ENCODE measurements around the gene LAMC3. TPM values are rescaled to one million over a fixed set of nuclear protein-coding genes. Genes with fewer than 3 reads are reported as not detected.

LAMC3 gene
- total RNA-seq, 1 experiment from 2014 or later = not detected

DNA sequence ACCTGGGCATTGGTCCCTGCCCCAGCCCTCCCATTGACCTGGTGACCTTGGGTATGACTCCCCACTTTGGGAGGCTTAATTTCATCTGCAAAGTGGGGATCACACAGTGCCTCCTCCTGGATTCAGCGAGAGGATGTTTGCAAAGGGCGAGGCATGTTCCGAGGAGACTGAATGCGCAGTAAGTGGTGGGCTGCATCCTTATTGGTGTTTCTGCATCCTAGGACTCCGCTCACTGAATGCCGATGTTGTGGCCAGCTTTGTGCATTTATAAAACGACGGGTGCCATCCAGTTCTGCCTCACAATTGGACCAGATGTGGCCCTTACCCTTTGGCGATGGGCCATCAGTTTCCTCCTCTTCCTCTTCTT lies 63.9 kb downstream of the LAMC3 start:
- DNase-seq (ENCODE audit: low read depth) = no peak

DNA sequence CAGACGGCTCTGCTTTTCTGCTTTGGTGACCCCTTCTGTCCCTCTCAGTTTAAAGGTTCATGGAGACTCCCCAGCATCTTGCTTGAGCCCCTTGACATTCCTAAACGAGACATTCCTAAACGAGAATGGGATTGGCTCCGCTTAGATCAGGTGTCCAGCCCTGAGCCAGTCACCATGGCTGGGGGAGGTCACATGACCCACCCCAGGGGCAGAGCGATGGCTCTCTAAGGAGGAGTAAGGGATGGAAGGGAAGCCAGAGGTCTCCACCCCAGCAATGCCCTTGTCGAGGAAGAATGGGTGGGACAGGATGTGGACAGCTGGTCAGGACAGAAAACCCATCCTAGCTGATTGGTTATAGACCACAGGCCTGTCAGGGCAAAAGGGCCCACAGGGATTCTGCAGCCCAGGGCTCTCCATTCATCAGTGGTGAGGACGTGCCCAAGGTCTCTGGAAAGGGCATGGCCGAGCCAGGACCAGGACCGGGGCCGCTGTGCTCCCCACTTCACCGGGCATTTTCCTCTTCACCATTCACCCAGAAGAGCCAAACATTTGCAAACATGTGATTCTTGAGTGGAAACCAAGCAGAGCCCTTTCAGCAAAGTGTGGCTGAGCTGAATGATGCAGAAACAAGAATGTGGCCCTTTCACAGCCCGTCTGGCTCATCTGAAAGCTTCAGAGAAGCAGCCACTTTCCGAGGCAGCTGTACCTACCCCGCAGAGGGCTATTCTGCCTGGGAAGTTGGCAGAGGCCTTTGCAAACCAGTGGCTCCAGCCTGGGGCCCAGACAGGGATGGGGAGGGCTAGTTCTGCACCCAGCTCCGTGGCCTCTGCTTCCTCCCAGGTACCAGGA lies 67.6 kb downstream of the LAMC3 start:
- DNase-seq (ENCODE audit: low read depth) = no peak

DNA sequence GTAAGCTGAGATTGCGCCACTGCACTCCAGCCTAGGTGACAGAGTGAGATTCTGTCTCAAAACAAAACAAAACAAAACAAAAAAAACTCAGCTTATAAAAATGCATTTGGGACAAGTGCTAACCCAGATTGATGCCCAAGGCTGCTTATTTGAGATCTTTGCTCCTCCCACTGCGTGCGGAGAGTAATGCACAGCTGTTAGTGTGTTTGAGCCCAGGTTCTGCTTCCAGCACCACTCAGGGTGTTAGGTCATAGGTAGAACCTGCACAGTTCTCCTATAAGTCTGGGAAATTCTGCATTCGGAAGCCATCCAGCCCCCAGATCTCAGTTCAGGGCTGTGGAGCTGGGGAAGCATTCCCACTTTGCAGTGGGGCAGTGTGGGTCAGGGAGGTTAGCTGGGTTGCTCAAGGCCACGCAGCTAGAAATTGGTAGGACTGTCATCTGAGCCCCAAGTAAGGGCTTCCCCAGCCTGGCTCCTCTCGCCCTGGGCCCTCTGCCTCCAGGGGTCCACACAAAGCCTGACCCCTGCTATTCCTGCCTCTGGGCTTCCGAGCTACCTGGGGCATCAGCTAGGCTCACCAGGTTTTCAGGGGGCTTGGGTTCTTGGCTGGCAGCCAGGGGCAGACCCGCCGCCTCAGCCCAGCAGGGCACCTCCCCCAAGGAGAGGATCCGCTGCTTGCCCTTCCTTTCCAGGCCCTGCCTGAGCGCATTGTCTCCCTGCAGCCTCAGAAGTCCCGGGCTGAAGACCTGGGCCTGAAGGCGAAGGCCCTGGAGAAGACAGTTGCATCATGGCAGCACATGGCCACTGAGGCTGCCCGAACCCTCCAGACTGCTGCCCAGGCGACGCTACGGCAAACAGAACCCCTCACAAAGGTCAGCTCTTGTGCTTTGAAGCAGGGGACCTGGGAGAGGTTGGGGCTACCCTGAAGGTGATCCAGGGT lies 69.7 kb downstream of the LAMC3 start:
- no peak for DNase-seq (ENCODE audit: low read depth)

DNA sequence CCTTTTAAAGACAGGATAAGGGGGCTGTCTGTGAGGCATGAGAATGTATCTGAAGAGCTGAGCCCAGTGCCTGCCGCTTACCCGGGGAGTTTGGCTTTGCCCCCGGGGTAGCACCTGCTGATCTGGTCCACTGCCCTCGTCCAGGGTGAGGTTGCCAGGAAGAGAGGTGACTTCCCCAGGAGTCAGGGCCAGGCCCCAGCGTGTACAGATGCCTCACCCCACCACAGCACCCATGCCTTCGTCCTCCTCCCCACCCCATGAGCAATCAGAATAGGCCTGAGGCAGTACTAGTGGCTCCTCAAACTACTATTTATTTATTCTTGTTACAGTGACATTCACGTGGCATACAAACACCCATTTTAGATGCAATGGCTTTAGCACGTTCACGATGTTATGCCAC lies 71.6 kb downstream of the LAMC3 start:
- no peak for DNase-seq (ENCODE audit: low read depth)

GRCh38 chr9:131081868-131082267 lies 72.9 kb downstream of the LAMC3 start:
- no peak for DNase-seq (ENCODE audit: low read depth)

DNA sequence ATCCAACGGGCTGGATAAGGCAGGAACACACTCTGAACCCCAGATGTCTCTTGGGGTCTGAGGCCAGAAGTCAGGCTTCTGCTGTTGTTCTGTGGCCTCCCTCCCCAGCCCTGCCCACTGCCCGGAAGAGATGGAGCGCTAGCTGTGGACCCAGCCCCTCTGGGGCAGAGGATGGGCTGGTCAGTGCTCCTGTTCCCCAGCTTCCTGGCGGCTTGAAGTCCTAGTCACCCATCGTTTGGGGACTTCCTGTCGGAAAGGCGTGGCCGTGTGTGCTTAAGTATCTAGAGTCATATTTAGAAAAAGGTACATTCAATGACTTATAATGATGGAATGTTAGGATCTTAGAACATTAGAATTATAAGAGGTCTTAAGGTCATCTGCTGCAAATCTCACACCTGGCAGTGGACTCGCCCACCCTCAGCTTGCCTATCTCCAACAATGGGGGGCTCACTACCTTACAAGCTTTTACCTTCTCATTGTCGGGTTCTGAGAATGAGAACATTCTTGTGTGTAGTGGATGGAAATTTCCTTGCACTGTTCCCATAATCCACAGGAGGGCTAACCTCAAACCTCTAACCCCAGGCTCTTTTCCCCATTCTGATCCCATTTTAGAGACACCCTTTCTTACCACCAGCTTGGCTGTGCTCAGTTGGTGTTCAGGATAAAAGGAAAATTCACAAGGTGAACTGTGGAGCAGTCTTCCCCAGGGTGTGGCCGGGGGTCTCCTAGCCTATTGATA lies 74.0 kb downstream of the LAMC3 start:
- DNase-seq (ENCODE audit: low read depth) = no peak

- DNase-seq (ENCODE audit: low read depth) = no peak
Measured at GRCh38 chr9:131084661-131085369, 75.8 kb downstream of the LAMC3 start.

DNA sequence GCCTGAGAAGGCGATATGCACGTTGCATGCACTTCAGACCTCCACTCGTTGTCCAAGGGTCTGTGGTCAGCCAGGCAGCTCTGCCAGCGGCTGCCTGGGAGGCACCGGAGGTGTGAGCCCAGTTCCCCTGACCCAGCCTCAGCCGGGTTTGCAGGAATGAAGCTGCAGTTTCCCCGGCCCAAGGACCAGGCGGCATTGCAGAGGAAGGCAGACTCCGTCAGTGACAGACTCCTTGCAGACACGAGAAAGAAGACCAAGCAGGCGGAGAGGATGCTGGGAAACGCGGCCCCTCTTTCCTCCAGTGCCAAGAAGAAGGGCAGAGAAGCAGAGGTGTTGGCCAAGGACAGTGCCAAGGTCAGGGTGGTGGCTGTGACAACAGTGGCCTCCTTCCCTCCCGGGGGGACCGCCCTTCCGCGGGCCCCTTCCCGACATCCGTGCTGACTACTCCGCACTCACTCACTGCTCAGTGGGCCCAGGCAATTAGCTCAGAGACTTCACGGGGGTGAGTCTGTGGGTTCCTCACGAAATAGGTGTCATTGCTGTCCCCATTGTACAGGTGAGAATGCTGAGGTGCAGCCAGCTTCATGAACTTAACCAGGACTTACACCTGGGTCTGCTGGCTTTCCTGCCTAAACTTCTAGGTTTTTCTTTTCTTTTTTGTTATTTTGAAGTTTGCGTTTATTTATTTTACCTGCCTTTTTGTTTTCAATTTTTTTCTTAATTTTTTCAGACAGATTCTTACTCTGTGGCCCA lies 76.6 kb downstream of the LAMC3 start:
- DNase-seq (ENCODE audit: low read depth) = no peak

- DNase-seq (ENCODE audit: low read depth) = no peak
Measured at GRCh38 chr9:131087354-131087893, 78.5 kb downstream of the LAMC3 start.

DNA sequence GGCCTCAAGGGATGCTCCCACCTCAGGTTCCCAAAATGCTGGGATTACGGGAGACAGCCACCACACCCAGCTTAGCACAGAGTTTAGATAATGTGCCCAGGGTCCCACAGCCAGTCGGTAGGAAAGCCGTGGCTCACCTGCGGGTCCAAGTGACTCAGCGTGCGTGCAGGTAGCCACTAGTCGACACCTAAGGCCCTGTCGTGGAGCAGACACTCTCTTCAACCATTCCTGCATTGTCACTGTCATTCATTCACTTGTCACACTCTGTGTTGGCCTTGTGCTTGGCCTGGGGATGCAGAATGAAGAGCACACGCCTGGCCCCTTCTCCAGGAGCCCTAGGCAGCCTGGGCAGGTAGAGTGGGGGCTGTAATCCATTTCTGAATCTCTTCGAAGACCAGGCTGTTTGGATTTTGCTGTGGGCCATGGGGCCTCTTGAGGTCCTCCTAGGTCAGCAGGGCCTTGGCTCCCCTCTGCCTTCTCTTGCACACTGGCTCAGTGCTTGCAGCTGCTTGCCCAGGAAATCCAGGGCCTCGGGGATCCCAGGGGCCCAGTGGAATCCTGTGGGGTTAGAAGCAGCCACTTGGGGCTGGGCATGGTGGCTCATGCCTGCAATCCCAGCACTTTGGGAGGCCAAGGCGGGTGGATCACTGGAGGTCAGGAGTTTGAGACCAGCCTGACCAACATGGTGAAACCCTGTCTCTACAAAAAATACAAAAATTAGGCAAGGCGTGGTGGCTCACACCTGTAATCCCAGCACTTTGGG lies 81.2 kb downstream of the LAMC3 start:
- no peak for DNase-seq (ENCODE audit: low read depth)

DNA sequence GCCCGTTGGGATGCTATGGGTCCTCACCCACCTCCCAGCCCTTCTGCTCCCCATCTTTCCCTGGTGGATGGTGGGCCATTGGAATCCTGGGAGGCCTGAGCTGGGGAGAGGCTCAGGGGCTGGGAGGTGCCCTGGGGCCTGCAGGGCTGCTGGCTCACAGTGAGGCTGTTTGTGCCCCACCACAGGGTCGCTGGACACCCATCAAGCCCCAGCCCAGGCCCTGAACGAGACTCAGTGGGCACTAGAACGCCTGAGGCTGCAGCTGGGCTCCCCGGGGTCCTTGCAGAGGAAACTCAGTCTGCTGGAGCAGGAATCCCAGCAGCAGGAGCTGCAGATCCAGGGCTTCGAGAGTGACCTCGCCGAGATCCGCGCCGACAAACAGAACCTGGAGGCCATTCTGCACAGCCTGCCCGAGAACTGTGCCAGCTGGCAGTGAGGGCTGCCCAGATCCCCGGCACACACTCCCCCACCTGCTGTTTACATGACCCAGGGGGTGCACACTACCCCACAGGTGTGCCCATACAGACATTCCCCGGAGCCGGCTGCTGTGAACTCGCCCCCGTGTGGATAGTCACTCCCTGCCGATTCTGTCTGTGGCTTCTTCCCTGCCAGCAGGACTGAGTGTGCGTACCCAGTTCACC lies 82.5 kb downstream of the LAMC3 start:
- no peak for DNase-seq (ENCODE audit: low read depth)

- no peak for DNase-seq (ENCODE audit: low read depth)
Measured at GRCh38 chr9:131092030-131092429, 83.1 kb downstream of the LAMC3 start.

DNA sequence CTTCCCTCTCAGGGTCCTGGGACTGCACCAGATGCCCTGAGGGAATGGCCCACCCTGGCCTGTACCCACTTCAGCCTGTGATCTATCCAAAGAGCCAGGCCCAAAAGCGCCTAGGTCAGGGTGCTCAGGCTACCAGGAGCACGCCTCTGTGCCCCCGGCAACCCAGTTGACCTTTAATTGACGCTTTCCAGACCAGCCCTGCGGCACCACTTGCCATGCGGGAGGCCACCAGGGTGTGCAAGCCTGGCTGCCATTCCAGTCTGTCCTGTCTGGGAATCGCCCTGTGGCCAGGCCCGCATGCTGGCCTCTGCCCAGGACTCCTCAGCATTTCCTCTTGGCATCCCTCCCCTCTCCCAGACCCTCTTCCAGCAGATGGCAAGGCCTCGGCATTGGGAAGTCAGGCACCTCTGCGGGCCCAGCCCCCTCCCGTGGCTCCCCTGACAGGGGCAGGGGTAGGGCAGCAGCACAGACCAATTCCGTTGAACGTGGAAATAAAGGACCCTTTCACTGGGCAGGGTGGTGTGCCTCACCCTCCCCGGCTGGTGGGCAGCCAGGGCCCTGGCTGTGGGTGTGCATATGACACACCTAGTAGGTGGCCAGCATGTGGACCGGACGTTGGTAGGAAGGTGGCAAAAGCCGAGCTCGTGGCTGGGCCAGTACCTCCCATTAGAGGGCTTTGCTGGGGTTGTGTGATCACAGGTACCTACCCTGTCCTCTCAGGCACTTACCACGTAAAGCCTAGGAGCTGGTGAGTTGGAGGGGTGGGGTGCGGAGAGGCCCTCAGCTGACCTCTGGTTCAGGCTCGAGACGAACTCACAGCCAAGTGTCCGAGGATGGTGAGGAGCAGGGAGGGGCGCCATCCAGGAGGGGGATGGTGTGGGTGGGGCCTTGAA lies 83.8 kb downstream of the LAMC3 start:
- DNase-seq (ENCODE audit: low read depth) = no peak

GRCh38 chr9:131094015-131094414 lies 85.0 kb downstream of the LAMC3 start:
- DNase-seq (ENCODE audit: low read depth) = no peak

DNA sequence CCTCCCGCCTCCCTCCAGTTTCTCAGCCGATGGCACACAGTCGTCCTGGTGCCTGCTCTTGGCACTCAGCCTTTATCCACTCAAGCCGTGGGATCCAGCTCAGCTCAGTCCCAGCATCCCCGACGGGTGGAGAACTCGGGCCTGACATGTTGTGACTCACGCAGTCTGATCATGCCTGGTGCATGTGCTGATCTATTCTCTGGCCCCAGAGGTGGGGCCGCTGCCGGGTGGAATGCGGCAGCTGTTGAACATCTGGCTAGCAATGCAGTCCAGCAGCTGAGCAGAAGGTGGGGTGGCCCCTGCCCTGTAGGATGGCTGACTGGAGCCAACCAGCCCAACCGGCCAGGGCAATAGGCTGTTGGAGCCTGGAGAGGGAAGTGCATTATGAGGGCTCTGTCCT lies 85.6 kb downstream of the LAMC3 start:
- peak; percentile 51 for DNase-seq (ENCODE audit: low read depth)

- DNase-seq (ENCODE audit: low read depth) = no peak
Measured at GRCh38 chr9:131095666-131096268, 86.8 kb downstream of the LAMC3 start.
